Thymus (tissue), 14 donors: Measurements from ENCODE around the gene MAS1L. TPM values are rescaled to one million over a fixed set of nuclear protein-coding genes. Genes with fewer than 3 reads are reported as not detected.

Experiments used
- DNase-seq, 9 donors: peaks; one replicate each; pipeline ENCODE4 v3.0.0-alpha.2; 2013; ENCODE audit warnings: low spot score in 9 of 9, low read depth in 6 of 9, missing footprints in 1 of 9
- H3K27ac ChIP-seq, 2 donors: one replicate each; pipeline ENCODE4 v1.5.1; 2013; ENCODE audit warnings: control low read depth in 1 of 2, low read depth in 1 of 2, low read length in 1 of 2, mild to moderate bottlenecking in 1 of 2, moderate library complexity in 1 of 2
- H3K27me3 ChIP-seq, 2 donors: one replicate each; pipeline ENCODE4 v1.5.1; 2013; ENCODE audit warnings: low read length in 1 of 2; ENCODE audit not compliant: control insufficient read depth in 2 of 2, insufficient read depth in 1 of 2
- H3K36me3 ChIP-seq, 2 donors: one replicate each; pipeline ENCODE4 v1.5.1; 2013; ENCODE audit warnings: low read length in 1 of 2, mild to moderate bottlenecking in 1 of 2, moderate library complexity in 1 of 2; ENCODE audit not compliant: control insufficient read depth in 2 of 2, insufficient read depth in 2 of 2
- H3K4me1 ChIP-seq, 2 donors: one replicate each; pipeline ENCODE4 v1.5.1; 2013; ENCODE audit warnings: low read length in 2 of 2; ENCODE audit not compliant: control insufficient read depth in 2 of 2, insufficient read depth in 2 of 2
- H3K4me3 ChIP-seq, 2 donors: one replicate each; pipeline ENCODE4 v1.5.1; 2013; ENCODE audit warnings: low read length in 2 of 2, control low read depth in 1 of 2, mild to moderate bottlenecking in 1 of 2
- H3K9me3 ChIP-seq, 2 donors: one replicate each; pipeline ENCODE4 v1.5.1; 2013; ENCODE audit warnings: low read length in 1 of 2, mild to moderate bottlenecking in 1 of 2; ENCODE audit not compliant: control insufficient read depth in 2 of 2, insufficient read depth in 1 of 2
- WGBS: extraction: QIAGEN DNeasy Blood & Tissue Kit; methylation state at CpG from one replicate; pipeline ENCODE4 v1.1.7; 2013; 5-methylcytosine and 5-hydroxymethylcytosine counted together
- long read RNA-seq, 10 donors: transcript quantifications; one replicate each; lab custom pipeline, GENCODE V29; 2026
- polyA plus RNA-seq: library from polyadenylated mRNA; stranded (reverse); fragments of 200-250 nt; gene quantifications from one replicate; pipeline ENCODE4 v1.2.3, GENCODE V29; 2013
- total RNA-seq: library from RNA; stranded (reverse); fragments of 120-200 nt; gene quantifications from one replicate; pipeline ENCODE4 v1.2.4, GENCODE V29; 2013
- donor health status: healthy.

The MAS1L gene, protein sequence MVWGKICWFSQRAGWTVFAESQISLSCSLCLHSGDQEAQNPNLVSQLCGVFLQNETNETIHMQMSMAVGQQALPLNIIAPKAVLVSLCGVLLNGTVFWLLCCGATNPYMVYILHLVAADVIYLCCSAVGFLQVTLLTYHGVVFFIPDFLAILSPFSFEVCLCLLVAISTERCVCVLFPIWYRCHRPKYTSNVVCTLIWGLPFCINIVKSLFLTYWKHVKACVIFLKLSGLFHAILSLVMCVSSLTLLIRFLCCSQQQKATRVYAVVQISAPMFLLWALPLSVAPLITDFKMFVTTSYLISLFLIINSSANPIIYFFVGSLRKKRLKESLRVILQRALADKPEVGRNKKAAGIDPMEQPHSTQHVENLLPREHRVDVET
- total RNA-seq: not detected
- not detected for polyA plus RNA-seq
- long read RNA-seq, donor 1: 0 reads
- long read RNA-seq, donor 2: 0 reads
- long read RNA-seq, donor 3: 0 reads
- long read RNA-seq, donor 4: 0 reads
- long read RNA-seq, donor 5: 0 reads
- long read RNA-seq, donor 6: 0 reads
- long read RNA-seq, donor 7: 0 reads
- long read RNA-seq, donor 8: 0 reads
- long read RNA-seq, donor 9: 0 reads
- long read RNA-seq, donor 10: 0 reads

DNA sequence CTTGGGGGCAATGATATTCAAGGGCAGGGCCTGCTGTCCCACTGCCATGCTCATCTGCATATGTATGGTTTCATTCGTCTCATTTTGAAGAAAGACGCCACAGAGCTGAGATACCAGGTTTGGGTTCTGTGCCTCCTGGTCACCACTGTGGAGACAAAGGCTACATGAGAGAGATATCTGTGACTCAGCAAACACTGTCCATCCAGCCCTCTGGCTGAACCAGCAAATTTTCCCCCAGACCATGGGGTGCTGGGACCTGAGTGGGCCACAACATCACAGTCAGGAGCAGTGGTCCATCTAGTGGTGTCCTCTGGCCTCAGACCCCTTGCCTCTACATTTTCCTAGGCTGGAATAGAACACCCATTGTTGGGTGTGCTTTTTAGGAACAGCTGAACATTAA, at the start of gene MAS1L:
Gene MAS1L, minus strand, starts transcription at position 297 of the 400 bp plus-strand sequence. Its CDS starts 54 bp downstream, at position 243.
- H3K27me3 ChIP-seq: no peaks in the 10 kb centered on the region
- no peak within 1 kb of the TSS for H3K27ac ChIP-seq

DNA sequence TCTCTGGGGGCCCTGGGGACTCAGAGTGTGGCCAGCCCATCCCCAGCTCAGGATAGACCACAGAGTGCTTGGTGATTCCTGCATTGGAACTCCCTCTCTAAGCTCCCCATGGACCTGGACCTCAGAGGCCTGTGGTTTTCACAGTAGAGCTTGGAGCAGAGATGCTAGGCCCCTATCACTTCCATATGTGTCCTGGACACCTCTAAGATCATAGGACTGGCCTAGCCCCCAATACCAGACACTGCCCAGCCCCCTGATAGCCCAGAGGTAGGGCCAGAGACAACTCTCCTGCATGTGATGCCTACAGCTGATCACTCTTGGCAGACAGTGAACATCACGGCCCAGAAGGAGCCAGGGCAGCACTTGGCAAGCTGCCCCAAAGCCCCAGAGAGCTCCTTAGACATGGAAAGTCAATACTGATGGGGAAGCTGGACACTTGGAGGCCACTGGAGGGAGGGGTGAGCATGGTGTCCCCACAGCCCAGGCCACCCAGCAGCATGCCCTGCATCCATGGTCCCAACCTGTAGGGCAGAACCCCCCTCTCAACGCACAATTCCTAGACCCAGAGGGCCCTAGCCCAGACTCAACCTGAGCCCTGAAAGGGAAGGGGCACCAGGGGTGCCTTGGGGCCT, 44.7 kb upstream of the MAS1L start:
- no peak for DNase-seq
- no peak overlapping the region for H3K4me3 ChIP-seq
- H3K27me3 ChIP-seq: no peaks in the 10 kb centered on the region
- H3K36me3 ChIP-seq: no peaks in the 10 kb centered on the region
- no peak overlapping the region for H3K27ac ChIP-seq
- no peaks in the 10 kb centered on the region for H3K9me3 ChIP-seq
- WGBS: 89% methylated on average over 2 of the region's 2 CpGs
- no peaks in the 10 kb centered on the region for H3K4me1 ChIP-seq

More for the DNA sequence above, at the start of gene MAS1L:
- 95% methylated on average over 2 of the region's 2 CpGs for WGBS
- Histone ChIP-seq H3K4me3 (no peak within 1 kb of the TSS), H3K36me3 (no peaks in the 10 kb centered on the region), H3K9me3 (no peaks in the 10 kb centered on the region), H3K4me1 (no peaks in the 10 kb centered on the region)
- DNase-seq: no peak

DNA sequence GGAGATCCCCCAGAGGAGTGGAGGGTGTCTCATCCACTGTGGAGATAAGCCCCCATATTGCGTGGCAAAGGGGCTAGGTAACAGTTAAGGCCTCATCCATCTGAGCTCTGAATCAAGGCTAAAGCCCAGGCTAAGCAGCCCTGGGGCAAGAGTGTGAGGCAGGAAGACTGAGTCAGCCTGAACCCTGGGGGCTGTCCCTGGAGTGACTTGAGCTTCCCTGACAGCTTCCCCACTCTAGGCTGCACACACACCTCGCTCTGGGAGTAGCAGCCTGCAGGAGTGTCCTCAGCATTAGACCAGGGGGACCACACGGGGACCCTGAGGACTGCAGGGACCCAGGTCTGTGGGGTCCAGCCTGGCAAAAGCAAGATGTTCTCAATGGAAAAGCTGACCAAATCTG, 43.9 kb upstream of the MAS1L start:
- H3K4me3 ChIP-seq: no peak overlapping the region
- 74% methylated on average over 3 of the region's 3 CpGs for WGBS
- no peak for DNase-seq
- no peaks in the 10 kb centered on the region for H3K4me1 ChIP-seq
- no peaks in the 10 kb centered on the region for H3K36me3 ChIP-seq
- no peaks in the 10 kb centered on the region for H3K9me3 ChIP-seq
- H3K27ac ChIP-seq: no peak overlapping the region
- H3K27me3 ChIP-seq: no peaks in the 10 kb centered on the region

DNA sequence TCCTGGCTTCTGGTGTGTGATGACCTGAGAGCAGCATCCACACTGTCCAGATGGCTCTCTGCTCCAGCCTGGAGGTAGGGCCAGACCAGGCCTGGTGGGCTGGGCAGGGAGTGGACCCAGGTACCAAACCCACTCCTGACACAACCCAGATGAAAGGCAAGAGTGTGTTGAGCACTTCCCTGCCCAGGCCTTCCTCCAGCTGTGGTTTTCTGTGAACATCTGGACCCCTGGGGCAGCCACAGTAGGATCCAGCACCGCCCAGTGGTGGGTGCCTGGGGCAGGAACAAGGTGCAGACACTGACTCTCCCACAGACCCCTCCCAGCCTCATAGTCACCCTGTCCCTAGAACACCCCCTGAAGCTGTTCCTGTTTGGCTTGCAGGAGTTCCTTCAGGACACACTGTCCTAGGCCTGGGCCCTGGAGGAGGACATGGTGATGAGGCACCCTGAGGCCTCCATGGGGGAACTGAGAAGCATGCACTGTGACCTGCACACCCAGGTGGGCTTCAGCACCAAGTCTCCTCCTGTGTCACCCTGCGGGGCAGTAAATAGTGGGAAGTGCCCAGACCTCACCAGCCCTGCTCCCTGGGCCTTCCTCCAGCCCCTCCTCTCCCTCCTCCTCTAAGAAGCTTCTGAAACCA, 43.0 kb upstream of the MAS1L start:
- H3K9me3 ChIP-seq: no peaks in the 10 kb centered on the region
- no peaks in the 10 kb centered on the region for H3K27me3 ChIP-seq
- H3K27ac ChIP-seq: no peak overlapping the region
- WGBS: 97% methylated on average over 2 of the region's 2 CpGs
- no peak for DNase-seq
- no peaks in the 10 kb centered on the region for H3K36me3 ChIP-seq
- H3K4me3 ChIP-seq: no peak overlapping the region
- no peaks in the 10 kb centered on the region for H3K4me1 ChIP-seq

DNA sequence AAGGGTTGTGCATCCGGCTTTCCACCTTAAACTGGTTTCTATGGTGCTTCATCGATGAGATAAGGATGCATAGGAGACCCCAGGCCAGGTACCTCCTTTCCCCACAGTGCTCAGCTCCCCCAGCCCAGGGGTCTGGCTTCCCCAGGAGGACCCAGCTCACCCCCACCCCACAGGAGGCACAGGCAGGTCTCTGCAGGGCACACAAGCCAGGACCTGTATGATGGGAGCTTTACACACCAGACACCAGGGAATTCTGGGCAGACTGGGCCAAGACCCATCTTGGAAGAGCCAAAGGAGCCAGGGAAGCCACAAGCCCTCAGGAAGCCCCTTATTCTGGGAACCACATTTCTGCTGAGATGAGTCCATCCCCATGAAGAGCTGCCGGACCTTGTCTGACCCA, 42.2 kb upstream of the MAS1L start:
- Histone ChIP-seq H3K27me3 (no peaks in the 10 kb centered on the region), H3K27ac (no peak overlapping the region), H3K36me3 (no peaks in the 10 kb centered on the region), H3K4me3 (no peak overlapping the region), H3K9me3 (no peaks in the 10 kb centered on the region), H3K4me1 (no peaks in the 10 kb centered on the region)
- WGBS: 97% methylated on average over 3 of the region's 3 CpGs
- no peak for DNase-seq

DNA sequence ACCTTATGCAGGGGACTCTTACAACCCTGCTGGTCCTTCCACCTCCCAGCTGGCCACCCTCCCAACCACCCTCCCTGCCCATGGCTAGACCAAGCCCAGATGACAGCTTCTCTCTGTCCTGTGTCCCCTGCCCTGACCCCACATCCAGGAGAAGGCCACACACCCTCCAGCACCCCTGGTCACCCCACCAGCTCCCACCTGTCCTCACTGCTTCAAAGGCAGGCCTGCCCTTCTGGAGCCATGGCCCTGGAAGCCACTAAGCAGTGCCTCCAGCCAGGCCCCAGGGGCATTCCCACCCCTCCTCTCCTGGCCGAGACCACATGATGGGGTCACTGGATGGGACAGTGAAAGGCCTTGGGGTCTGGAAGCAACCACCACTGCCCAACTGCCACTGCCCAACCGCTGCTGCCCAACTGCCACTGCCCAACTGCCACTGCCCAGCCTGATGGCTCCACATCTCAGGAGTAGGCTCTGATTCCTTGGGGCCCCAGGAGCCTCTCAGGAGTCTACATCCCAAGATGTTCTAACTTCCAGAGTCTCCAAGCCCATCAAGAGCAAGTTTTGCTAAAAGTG, 41.3 kb upstream of the MAS1L start:
- Histone ChIP-seq H3K4me1 (no peaks in the 10 kb centered on the region), H3K4me3 (no peak overlapping the region), H3K27me3 (no peaks in the 10 kb centered on the region), H3K9me3 (no peaks in the 10 kb centered on the region), H3K27ac (no peak overlapping the region), H3K36me3 (no peaks in the 10 kb centered on the region)
- no peak for DNase-seq
- 97% methylated on average over 2 of the region's 2 CpGs for WGBS

DNA sequence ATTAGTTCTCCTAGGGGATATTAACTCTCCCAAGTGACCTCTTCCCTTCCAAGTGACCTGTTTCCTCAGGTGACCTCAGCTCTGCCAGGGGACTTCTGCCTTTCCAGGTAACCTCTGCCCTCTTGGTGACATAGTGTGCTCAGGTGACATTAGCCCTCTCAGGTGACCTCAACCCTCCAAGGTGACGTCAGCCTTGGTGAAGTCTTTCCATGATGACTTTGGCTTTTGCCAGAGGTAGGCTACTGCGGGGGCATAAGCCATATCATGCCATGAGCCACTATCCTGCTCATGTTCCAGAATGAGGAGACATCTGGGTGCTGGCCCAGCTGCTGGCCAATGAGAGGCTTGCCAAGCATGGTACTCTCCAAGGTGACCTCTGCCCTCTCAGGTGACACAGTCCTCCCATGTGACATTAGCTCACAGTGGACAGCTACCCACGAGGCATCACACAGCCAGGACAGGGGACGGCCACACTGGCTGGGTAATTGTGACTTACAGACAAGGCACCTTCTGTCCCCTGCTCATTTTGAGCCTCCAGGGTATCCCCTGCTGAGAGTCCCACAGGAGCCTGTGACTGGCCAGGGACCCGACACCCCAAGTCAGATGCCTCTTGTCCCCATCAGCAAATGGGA, 40.7 kb upstream of the MAS1L start:
- Histone ChIP-seq H3K36me3 (no peaks in the 10 kb centered on the region), H3K9me3 (no peaks in the 10 kb centered on the region), H3K27ac (no peak overlapping the region), H3K4me1 (no peaks in the 10 kb centered on the region), H3K27me3 (no peaks in the 10 kb centered on the region), H3K4me3 (no peak overlapping the region)
- DNase-seq: no peak
- 84% methylated on average over 5 of the region's 5 CpGs for WGBS

DNA sequence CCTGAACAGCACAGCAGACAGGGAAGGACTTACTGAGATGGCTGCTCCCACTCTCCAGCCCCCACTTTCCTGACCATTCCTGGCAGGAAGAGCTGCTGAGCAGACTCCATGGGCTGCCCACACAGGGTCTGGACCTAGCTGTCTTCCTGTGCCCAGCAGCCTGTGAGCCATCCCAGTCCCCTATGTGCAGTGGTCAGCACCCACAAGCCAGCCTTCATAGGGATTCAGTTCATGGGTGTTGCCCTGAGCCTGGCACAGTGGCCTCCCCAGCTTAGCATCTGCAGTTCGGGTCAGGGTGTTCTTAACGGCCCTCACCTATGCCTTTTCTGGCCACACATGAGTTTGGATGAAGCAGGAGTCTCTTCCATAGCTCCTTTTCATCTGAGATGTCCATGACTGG, 39.8 kb upstream of the MAS1L start:
- H3K4me3 ChIP-seq: no peak overlapping the region
- H3K27ac ChIP-seq: no peak overlapping the region
- H3K4me1 ChIP-seq: no peaks in the 10 kb centered on the region
- WGBS: 87% methylated on average over 2 of the region's 2 CpGs
- H3K36me3 ChIP-seq: no peaks in the 10 kb centered on the region
- no peaks in the 10 kb centered on the region for H3K9me3 ChIP-seq
- H3K27me3 ChIP-seq: no peaks in the 10 kb centered on the region
- no peak for DNase-seq
